Natural killer cell (primary cell): ENCODE measurements around the gene SLCO4A1. TPM values are rescaled to one million over a fixed set of nuclear protein-coding genes. Genes with fewer than 3 reads are reported as not detected.

Source experiments
- ATAC-seq, 3 donors: fragments of 150-1000 bp in 2 of 3; fragments of 200-7000 bp in 1 of 3; cut with Tn5 transposase; 1 replicate in 1 of 3; 2 replicates in 2 of 3; pipeline ENCODE4 v1.10.0; 2021; ENCODE audit warnings: mild to moderate bottlenecking in 2 of 3, moderate library complexity in 2 of 3
- DNase-seq, 2 donors: peaks; one replicate each; pipeline versions ENCODE4 v3.0.0 to v3.0.0-alpha.2; 2013 to 2021; ENCODE audit warnings: mixed read lengths in 1 of 2
- H3K27ac ChIP-seq: one replicate; pipeline ENCODE4 v1.5.1; 2013; ENCODE audit warnings: mild to moderate bottlenecking, low read length
- H3K27me3 ChIP-seq: one replicate; pipeline ENCODE4 v1.6.1; 2013; ENCODE audit warnings: low read length; ENCODE audit not compliant: control insufficient read depth, insufficient read depth
- H3K36me3 ChIP-seq: one replicate; pipeline ENCODE4 v1.6.1; 2013; ENCODE audit warnings: low read length; ENCODE audit not compliant: control insufficient read depth, insufficient read depth
- H3K4me1 ChIP-seq: one replicate; pipeline ENCODE4 v1.6.1; 2013; ENCODE audit warnings: low read length; ENCODE audit not compliant: control insufficient read depth, insufficient read depth
- H3K4me3 ChIP-seq: one replicate; pipeline ENCODE4 v1.5.1; 2013; ENCODE audit warnings: low read length
- H3K9me3 ChIP-seq: one replicate; pipeline ENCODE4 v1.6.1; 2013; ENCODE audit warnings: low read length; ENCODE audit not compliant: control insufficient read depth, insufficient read depth
- H3K27ac Mint-ChIP-seq, 2 donors: one replicate each; pipeline ENCODE4 v1.8.0; 2022; ENCODE audit warnings: mild to moderate bottlenecking in 2 of 2, mixed read lengths in 2 of 2, moderate library complexity in 1 of 2
- H3K27me3 Mint-ChIP-seq, 2 donors: one replicate each; pipeline ENCODE4 v1.8.0; 2022; ENCODE audit warnings: low read depth in 2 of 2, mixed read lengths in 2 of 2
- H3K36me3 Mint-ChIP-seq: one replicate; pipeline ENCODE4 v1.8.0; 2022; ENCODE audit warnings: mixed read lengths
- H3K4me1 Mint-ChIP-seq, 2 donors: one replicate each; pipeline ENCODE4 v1.8.0; 2022; ENCODE audit warnings: mixed read lengths in 2 of 2
- H3K4me3 Mint-ChIP-seq: one replicate; pipeline ENCODE4 v1.8.0; 2022; ENCODE audit warnings: mild to moderate bottlenecking, moderate library complexity, mixed read lengths
- H3K9me3 Mint-ChIP-seq, 2 donors: one replicate each; pipeline ENCODE4 v1.8.0; 2022; ENCODE audit warnings: mixed read lengths in 2 of 2
- WGBS: methylation state at CpG from one replicate; pipeline ENCODE4 v1.1.7; 2013; ENCODE audit warnings: missing lambda C conversion rate; ENCODE audit not compliant: insufficient coverage; 5-methylcytosine and 5-hydroxymethylcytosine counted together
- intact Hi-C: fragments of 100-400 bp; cut with micrococcal nuclease; formaldehyde crosslinking; loops from one replicate; pipeline ENCODE4 v1.14.2; 2022
- total RNA-seq, 4 donors: library from RNA; stranded (reverse); fragments of 120-200 nt in 1 of 4; gene quantifications; one replicate each; pipeline versions ENCODE4 v1.2.3 to v1.2.4, GENCODE V29; 2013 to 2022
- TF ChIP-seq, protein P1 (sequence below): fragments of 200-600 bp; IDR thresholded peaks from one replicate; pipeline ENCODE4 v1.8.0; 2022; ENCODE audit warnings: antibody characterized with exemption

Gene SLCO4A1
- total RNA-seq, 3 donors from 2014 or later (not counting 1 experiment from before 2014, with no cell fraction given) = 0.59 to 1.4 (median 1.1) TPM

DNA sequence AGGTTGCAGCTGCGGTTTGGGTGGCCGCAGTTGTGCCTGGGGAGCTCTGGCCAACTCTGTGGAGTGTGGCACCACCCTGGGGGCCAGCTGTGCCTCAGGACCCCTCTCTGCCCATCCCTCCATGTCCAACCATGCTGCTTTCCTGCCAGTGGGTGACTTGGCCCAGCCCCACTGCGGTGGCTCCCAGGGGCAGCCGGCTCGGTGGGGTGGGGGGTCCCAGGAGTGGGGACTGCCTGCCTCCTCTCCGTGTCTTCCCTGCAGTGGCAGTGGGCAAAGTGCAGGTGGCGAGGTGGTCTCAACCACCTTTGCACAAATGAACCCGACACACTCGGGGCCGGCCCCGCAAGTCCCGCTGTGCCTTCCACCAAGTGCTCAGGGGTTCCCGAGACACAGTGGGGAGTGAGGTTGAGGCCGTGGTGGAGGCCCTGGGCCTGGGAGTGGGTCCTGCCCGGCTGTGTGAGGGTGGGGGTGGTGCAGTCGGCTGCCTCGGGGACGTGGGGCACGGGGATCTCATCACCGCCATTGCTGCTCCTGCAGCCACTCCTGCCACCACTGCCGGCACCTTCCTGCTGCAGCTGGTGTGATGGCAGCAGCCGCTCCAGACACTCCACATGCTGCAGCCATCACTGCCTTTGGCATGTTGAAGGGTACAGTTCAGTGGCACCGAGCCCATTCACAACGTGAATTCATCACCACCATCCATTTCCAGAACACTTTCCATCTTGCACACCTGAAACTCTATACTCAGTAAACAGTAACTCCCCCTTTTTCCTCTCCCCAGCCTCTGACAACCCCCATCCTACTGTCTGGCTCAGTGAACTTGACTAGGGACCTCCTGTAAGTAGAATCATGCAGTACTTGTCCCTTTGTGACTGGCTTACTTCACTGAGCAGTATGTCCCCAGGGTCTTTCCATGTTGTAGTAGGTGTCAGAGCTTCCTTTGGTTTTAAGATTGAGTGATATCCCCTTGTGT lies 10.7 kb upstream of the SLCO4A1 start:
- ATAC-seq = no peak
- Mint-ChIP-seq H3K27me3 (peaks cover 17 to 22% of the 10 kb centered on the region in 2 donors), H3K4me1 (peaks cover 0 to 14% of the 10 kb centered on the region in 2 donors), H3K9me3 (no peaks in the 10 kb centered on the region), H3K4me3 (no peak overlapping the region), H3K27ac (no peak overlapping the region), H3K36me3 (no peaks in the 10 kb centered on the region)
- Histone ChIP-seq H3K36me3 (no peaks in the 10 kb centered on the region), H3K4me3 (no peak overlapping the region), H3K9me3 (no peaks in the 10 kb centered on the region), H3K27me3 (no peaks in the 10 kb centered on the region), H3K27ac (no peak overlapping the region), H3K4me1 (peaks cover 14% of the 10 kb centered on the region)
- DNase-seq = no peak
- TF ChIP-seq, protein P1, sequence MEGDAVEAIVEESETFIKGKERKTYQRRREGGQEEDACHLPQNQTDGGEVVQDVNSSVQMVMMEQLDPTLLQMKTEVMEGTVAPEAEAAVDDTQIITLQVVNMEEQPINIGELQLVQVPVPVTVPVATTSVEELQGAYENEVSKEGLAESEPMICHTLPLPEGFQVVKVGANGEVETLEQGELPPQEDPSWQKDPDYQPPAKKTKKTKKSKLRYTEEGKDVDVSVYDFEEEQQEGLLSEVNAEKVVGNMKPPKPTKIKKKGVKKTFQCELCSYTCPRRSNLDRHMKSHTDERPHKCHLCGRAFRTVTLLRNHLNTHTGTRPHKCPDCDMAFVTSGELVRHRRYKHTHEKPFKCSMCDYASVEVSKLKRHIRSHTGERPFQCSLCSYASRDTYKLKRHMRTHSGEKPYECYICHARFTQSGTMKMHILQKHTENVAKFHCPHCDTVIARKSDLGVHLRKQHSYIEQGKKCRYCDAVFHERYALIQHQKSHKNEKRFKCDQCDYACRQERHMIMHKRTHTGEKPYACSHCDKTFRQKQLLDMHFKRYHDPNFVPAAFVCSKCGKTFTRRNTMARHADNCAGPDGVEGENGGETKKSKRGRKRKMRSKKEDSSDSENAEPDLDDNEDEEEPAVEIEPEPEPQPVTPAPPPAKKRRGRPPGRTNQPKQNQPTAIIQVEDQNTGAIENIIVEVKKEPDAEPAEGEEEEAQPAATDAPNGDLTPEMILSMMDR = no peak
- 92% methylated on average over 24 of the region's 24 CpGs for WGBS
- intact Hi-C loops = no loop called here

DNA sequence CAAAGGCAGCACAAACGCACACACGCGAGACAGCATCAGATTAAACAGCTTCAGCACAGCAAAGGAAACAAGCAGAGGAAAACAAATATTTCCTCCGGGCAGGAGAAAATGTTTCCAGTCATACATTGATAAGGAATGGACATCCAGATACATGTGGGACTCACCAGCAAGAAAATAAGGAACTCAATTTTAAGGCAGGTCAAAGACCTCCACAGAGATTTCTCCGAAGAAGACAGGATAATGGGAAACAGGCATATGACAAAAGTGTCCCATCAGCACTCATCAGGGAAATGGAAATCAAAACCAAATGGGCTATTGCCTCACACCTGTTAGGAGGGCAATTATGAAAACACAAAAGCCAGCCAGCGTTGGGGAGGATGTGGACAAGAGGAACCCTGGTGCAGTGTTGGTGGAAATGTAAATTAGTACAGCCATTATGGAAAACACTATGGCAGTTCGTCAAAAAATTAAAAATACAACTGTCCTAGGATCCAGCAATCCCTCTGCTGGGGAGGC lies 9.7 kb upstream of the SLCO4A1 start:
- H3K9me3 ChIP-seq = no peaks in the 10 kb centered on the region
- H3K27me3 ChIP-seq = no peaks in the 10 kb centered on the region
- H3K36me3 ChIP-seq = no peaks in the 10 kb centered on the region
- peaks cover 17 to 22% of the 10 kb centered on the region in 2 donors for H3K27me3 Mint-ChIP-seq
- H3K27ac Mint-ChIP-seq = no peak overlapping the region
- no peak for DNase-seq
- ATAC-seq = no peak
- H3K36me3 Mint-ChIP-seq = no peaks in the 10 kb centered on the region
- no peak overlapping the region for H3K27ac ChIP-seq
- TF ChIP-seq, protein P1 = no peak
- intact Hi-C loops = no loop called here
- H3K4me1 ChIP-seq = peaks cover 13% of the 10 kb centered on the region
- WGBS = 78% methylated on average over 7 of the region's 7 CpGs
- peaks cover 0 to 14% of the 10 kb centered on the region in 2 donors for H3K4me1 Mint-ChIP-seq
- H3K9me3 Mint-ChIP-seq = no peaks in the 10 kb centered on the region
- H3K4me3 Mint-ChIP-seq = no peak overlapping the region
- no peak overlapping the region for H3K4me3 ChIP-seq

DNA sequence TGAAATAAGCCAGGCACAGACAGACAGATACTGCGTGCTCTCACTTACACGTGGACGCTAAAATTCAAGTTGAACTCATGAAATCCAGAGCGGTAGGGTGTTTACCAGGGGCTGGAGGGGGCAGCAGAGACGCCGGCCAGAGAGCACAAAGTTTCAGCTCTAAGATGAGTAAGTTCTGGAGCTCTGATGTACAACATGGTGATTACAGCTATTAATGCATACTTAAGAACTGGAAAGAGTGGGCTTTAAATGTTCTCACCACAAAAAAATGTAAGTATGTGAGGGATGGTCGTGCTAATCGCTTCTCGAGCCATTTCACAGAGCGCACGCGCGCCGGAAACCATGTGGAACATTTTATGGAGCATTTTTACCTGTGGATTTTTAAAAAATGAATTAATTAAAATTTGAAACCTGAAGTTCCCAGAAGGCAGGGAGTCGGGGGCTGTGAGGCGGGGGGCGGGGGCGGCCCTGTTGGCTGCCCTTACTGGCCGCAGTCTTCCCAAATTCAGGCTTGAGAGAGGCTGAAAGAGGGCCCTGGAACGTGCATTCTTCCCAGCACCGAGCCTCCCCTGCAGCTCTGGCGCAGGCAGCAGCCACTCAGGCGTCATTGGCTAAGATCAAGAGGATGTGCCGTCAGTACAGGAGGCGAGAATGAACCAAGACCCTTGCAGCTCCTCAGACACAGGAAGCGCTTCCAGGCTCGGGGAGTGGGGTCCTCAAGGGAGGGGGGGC lies 8.5 kb upstream of the SLCO4A1 start:
- 88% methylated on average over 27 of the region's 27 CpGs for WGBS
- Mint-ChIP-seq H3K27ac (no peak overlapping the region), H3K27me3 (peaks cover 17 to 22% of the 10 kb centered on the region in 2 donors)

More for the DNA sequence above, 8.5 kb upstream of the SLCO4A1 start:
- Histone ChIP-seq H3K4me1 (peaks cover 1% of the 10 kb centered on the region), H3K27ac (no peak overlapping the region), H3K36me3 (no peaks in the 10 kb centered on the region), H3K27me3 (no peaks in the 10 kb centered on the region), H3K9me3 (no peaks in the 10 kb centered on the region), H3K4me3 (no peak overlapping the region)
- no peak for ATAC-seq
- Mint-ChIP-seq H3K4me3 (no peak overlapping the region), H3K4me1 (peaks cover 0 to 9% of the 10 kb centered on the region in 2 donors), H3K36me3 (no peaks in the 10 kb centered on the region), H3K9me3 (no peaks in the 10 kb centered on the region)
- no peak for DNase-seq
- intact Hi-C loops = no loop called here
- TF ChIP-seq, protein P1 = no peak
